ENCODE data around the gene TCF4. TPM values are rescaled to one million over a fixed set of nuclear protein-coding genes. Genes with fewer than 3 reads are reported as not detected.

Gene TCF4
- total RNA-seq, 1 experiment from 2014 or later, result 12.5 TPM

DNA sequence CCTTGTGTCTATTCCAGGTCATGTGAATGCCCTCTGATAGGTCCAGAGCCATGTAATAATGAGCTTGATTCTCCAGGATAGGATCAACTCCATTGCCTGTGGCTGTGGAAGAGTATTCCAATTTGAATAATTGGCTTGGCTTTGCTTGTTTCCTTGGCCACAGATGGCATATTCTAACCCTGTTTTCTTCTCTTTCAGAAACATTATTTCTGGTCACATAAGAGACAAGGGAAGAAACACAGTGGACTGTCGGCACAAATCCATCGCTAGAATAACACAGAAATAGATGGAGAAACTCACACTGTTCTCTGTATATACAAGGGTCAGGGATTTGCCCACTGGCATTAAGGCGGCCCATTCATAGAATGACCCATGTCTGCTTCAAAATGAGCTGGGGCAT lies 350.3 kb downstream of the TCF4 start:
- no peaks in the 10 kb centered on the region for H3K9me3 ChIP-seq (ENCODE audit: low read length)
- TF ChIP-seq EZH2 (IDR thresholded peaks at IDR 0.05; ENCODE audit: low read length, unreplicated experiment) (no peak), EZH2phosphoT487 (IDR thresholded peaks at IDR 0.05; ENCODE audit: borderline replicate concordance, low read length) (no peak)
- TF ChIP-seq, protein P1, sequence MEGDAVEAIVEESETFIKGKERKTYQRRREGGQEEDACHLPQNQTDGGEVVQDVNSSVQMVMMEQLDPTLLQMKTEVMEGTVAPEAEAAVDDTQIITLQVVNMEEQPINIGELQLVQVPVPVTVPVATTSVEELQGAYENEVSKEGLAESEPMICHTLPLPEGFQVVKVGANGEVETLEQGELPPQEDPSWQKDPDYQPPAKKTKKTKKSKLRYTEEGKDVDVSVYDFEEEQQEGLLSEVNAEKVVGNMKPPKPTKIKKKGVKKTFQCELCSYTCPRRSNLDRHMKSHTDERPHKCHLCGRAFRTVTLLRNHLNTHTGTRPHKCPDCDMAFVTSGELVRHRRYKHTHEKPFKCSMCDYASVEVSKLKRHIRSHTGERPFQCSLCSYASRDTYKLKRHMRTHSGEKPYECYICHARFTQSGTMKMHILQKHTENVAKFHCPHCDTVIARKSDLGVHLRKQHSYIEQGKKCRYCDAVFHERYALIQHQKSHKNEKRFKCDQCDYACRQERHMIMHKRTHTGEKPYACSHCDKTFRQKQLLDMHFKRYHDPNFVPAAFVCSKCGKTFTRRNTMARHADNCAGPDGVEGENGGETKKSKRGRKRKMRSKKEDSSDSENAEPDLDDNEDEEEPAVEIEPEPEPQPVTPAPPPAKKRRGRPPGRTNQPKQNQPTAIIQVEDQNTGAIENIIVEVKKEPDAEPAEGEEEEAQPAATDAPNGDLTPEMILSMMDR (conservative IDR thresholded peaks at IDR 0.05; ENCODE audit: low read depth, low read length), result no peak
- H3K36me3 ChIP-seq (ENCODE audit: low read depth, low read length), result no peaks in the 10 kb centered on the region
- no peak overlapping the region for H2AFZ ChIP-seq (ENCODE audit: low read length)
- H3K4me3 ChIP-seq (ENCODE audit: low read length), result no peak overlapping the region
- ATAC-seq, result no peak
- H3K27ac ChIP-seq (ENCODE audit: low read length), result no peak overlapping the region
- no peak overlapping the region for H3K9ac ChIP-seq (ENCODE audit: low read length)
- no TSS peak for BruUV-seq (replicated peaks)
- H3K4me2 ChIP-seq (ENCODE audit: low read length), result no peak overlapping the region
- peaks cover 14% of the 10 kb centered on the region; the same call in 1 of the 2 replicates for H3K4me1 ChIP-seq (ENCODE audit: insufficient read depth, low read length)
- no peaks in the 10 kb centered on the region for H3K79me2 ChIP-seq (ENCODE audit: low read length)
- ChIA-PET CTCF (no interaction called here), POLR2A (ENCODE audit: unreplicated experiment) (no interaction called here)
- intact Hi-C loops (cut with micrococcal nuclease), result no loop called here
- H3F3A ChIP-seq (ENCODE audit: low read length, unreplicated experiment), result no peaks in the 10 kb centered on the region
- no peaks in the 10 kb centered on the region for H4K20me1 ChIP-seq (ENCODE audit: low read length)
- DNase-seq, result no peak
- no peaks in the 10 kb centered on the region for H3K9me2 ChIP-seq (replicated peaks; ENCODE audit: low read length)
- no peaks in the 10 kb centered on the region for H3K27me3 ChIP-seq (ENCODE audit: low read length)

DNA sequence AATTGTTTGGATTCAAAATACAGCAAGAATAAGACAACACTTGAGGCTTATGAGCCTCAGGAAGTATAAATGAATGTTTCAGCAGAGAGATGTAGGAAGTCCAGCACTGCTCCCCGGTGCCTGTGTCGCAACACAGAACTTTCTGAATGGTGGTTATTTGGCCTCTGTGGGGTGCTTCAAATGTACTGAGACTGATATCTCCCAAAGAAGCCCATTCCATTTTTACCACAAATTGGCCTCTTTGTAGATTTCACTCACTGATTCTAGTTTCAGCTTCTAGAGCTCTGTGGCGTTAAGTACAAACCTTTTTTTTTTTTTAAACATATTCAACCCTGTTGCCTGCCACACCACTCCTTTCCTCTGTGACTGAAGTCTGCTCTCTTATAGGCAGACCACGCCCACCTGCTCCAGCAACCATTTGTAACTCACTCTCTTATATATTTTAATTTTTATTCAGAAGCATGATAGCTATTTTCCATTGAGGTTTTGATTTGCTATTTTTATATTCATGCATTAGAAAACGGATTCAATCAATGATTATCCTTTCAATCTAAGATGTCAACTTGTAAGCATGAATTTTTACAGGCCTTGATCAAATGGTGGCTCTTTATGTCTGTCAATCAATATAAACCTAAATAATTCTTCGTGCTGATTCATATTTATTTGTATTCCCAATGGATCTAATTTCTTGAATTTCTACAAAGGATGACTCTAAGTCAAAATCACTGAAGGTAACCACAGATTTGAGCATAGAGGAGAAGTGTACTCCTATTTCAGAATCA lies 351.7 kb downstream of the TCF4 start:
- Histone ChIP-seq H3K79me2 (ENCODE audit: low read length) (no peaks in the 10 kb centered on the region), H3K9me2 (replicated peaks; ENCODE audit: low read length) (no peaks in the 10 kb centered on the region), H3K9ac (ENCODE audit: low read length) (no peak overlapping the region), H3K27me3 (ENCODE audit: low read length) (no peaks in the 10 kb centered on the region), H3F3A (ENCODE audit: low read length, unreplicated experiment) (no peaks in the 10 kb centered on the region), H3K27ac (ENCODE audit: low read length) (no peak overlapping the region), H4K20me1 (ENCODE audit: low read length) (no peaks in the 10 kb centered on the region), H2AFZ (ENCODE audit: low read length) (no peak overlapping the region), H3K36me3 (ENCODE audit: low read depth, low read length) (no peaks in the 10 kb centered on the region), H3K4me1 (ENCODE audit: insufficient read depth, low read length) (peaks cover 14% of the 10 kb centered on the region; the same call in 1 of the 2 replicates), H3K9me3 (ENCODE audit: low read length) (no peaks in the 10 kb centered on the region), H3K4me2 (ENCODE audit: low read length) (no peak overlapping the region), H3K4me3 (ENCODE audit: low read length) (no peak overlapping the region)
- TF ChIP-seq EZH2phosphoT487 (IDR thresholded peaks at IDR 0.05; ENCODE audit: borderline replicate concordance, low read length) (no peak), EZH2 (IDR thresholded peaks at IDR 0.05; ENCODE audit: low read length, unreplicated experiment) (no peak)
- TF ChIP-seq, protein P1 (conservative IDR thresholded peaks at IDR 0.05; ENCODE audit: low read depth, low read length), result no peak
- no peak for DNase-seq
- no peak for ATAC-seq
- POLR2A ChIA-PET (ENCODE audit: unreplicated experiment), result no interaction called here
- CTCF ChIA-PET, result no interaction called here
- intact Hi-C loops (cut with micrococcal nuclease), result no loop called here
- BruUV-seq (replicated peaks), result no TSS peak

DNA sequence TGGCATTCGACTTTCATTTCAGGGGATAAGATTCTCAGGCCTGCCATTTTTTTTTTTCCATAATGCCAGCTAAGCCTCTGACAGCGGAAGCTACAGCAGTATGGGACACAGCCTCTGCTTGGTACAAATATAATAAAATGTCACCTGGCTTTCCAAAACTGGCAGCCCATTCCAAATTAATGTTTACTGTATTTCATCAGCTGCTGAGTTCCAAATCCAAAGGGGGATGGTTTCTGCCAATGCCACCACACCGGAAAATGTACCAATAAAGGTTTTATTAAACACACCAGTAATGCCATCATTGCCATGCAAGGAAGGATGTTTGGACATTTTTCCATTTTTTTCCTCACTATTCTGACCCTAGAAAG lies 352.9 kb downstream of the TCF4 start:
- H3K9ac ChIP-seq (ENCODE audit: low read length), result peak overlapping the region; percentile 11; the same call in 1 of the 2 replicates
- H4K20me1 ChIP-seq (ENCODE audit: low read length), result no peaks in the 10 kb centered on the region
- H3K4me2 ChIP-seq (ENCODE audit: low read length), result peak overlapping the region; percentile 91
- TF ChIP-seq EZH2phosphoT487 (IDR thresholded peaks at IDR 0.05; ENCODE audit: borderline replicate concordance, low read length) (no peak), EZH2 (IDR thresholded peaks at IDR 0.05; ENCODE audit: low read length, unreplicated experiment) (no peak)
- TF ChIP-seq, protein P1 (conservative IDR thresholded peaks at IDR 0.05; ENCODE audit: low read depth, low read length), result no peak
- H3K9me2 ChIP-seq (replicated peaks; ENCODE audit: low read length), result no peaks in the 10 kb centered on the region
- H3K4me1 ChIP-seq (ENCODE audit: insufficient read depth, low read length), result peaks cover 18% of the 10 kb centered on the region
- peak overlapping the region; percentile 62 for H3K4me3 ChIP-seq (ENCODE audit: low read length)
- no TSS peak for BruUV-seq (replicated peaks)
- no peak for DNase-seq
- intact Hi-C loops (cut with micrococcal nuclease), result loop anchor here (2.0 kb wide), 2 partner anchors 86 to 138 kb away; no protein-coding TSS in a partner anchor
- no peaks in the 10 kb centered on the region for H3K36me3 ChIP-seq (ENCODE audit: low read depth, low read length)
- no peaks in the 10 kb centered on the region for H3K79me2 ChIP-seq (ENCODE audit: low read length)
- CTCF ChIA-PET, result interaction anchor here (0.5 to 1.4 kb wide), 9 partner anchors 16 to 597 kb away, joined by 3 to 23 read pairs (median 5); no protein-coding TSS in a partner anchor
- POLR2A ChIA-PET (ENCODE audit: unreplicated experiment), result no interaction called here
- no peak for ATAC-seq
- peak overlapping the region; percentile 97 for H2AFZ ChIP-seq (ENCODE audit: low read length)
- no peaks in the 10 kb centered on the region for H3K27me3 ChIP-seq (ENCODE audit: low read length)
- no peak overlapping the region for H3K27ac ChIP-seq (ENCODE audit: low read length)
- H3K9me3 ChIP-seq (ENCODE audit: low read length), result no peaks in the 10 kb centered on the region
- H3F3A ChIP-seq (ENCODE audit: low read length, unreplicated experiment), result no peaks in the 10 kb centered on the region
